ENCODE data around the gene PWWP2B. TPM values are rescaled to one million over a fixed set of nuclear protein-coding genes. Genes with fewer than 3 reads are reported as not detected.

Gene PWWP2B
- total RNA-seq, 2 donors from 2014 or later = 7.7 to 8.1 TPM

GRCh38 chr10:132439025-132439388 lies 42.0 kb downstream of the PWWP2B start:
- Histone ChIP-seq H3K36me3 (no peaks in the 10 kb centered on the region), H3K4me3 (no peak overlapping the region), H3K4me1 (peaks cover 0 to 3% of the 10 kb centered on the region in 2 donors), H3K27me3 (no peaks in the 10 kb centered on the region), H3K27ac (peak overlapping the region in 1 of 2 donors; percentile 10), H3K9me3 (no peaks in the 10 kb centered on the region)
- DNase-seq (ENCODE audit: low spot score) = no peak
- no peak for TF ChIP-seq CTCF (IDR thresholded peaks at IDR 0.05)

GRCh38 chr10:132439424-132440163 lies 42.6 kb downstream of the PWWP2B start:
- Histone ChIP-seq H3K4me3 (no peak overlapping the region), H3K36me3 (no peaks in the 10 kb centered on the region), H3K9me3 (no peaks in the 10 kb centered on the region), H3K4me1 (peaks cover 0 to 3% of the 10 kb centered on the region in 2 donors), H3K27ac (no peak overlapping the region), H3K27me3 (no peaks in the 10 kb centered on the region)
- DNase-seq (ENCODE audit: low spot score) = no peak
- no peak for TF ChIP-seq CTCF (IDR thresholded peaks at IDR 0.05)

DNA sequence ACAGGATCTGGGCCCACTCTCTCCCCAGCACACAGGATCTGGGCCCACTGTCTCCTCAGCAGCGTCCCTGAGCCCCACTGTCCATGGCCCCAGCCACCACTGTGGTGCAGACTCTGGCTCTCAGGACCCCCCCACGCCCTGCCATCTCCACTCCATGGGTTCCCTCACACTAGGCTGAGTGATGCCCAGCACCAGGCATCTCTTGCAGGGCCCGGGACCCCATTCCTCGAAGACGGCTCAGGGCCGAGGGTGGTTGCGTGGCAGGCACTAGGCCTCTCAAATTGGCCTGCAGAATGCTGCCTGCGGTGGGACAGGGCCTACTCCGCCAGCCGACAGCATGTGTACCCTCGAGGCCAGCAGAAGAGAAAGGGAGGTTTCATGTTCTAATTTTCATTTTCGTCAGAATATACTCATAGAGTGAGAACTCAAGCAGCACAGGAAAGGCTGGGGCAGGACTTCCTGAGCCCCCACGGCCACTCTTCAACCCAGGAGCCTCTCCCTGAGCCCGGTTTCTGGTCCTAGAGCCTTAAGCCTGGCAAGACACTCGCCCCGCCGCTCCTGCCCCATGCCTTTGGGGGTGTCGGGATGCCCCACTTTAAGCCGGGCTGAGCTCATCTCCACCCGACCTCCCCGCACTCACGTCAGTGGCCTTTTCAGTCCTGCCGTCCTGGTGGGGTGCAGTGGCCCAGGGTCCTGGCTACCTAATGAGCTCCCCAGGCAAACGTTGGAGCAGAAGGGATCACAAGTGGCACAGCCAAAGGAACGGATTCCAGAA lies 44.0 kb downstream of the PWWP2B start:
- DNase-seq (ENCODE audit: low spot score) = no peak

DNA sequence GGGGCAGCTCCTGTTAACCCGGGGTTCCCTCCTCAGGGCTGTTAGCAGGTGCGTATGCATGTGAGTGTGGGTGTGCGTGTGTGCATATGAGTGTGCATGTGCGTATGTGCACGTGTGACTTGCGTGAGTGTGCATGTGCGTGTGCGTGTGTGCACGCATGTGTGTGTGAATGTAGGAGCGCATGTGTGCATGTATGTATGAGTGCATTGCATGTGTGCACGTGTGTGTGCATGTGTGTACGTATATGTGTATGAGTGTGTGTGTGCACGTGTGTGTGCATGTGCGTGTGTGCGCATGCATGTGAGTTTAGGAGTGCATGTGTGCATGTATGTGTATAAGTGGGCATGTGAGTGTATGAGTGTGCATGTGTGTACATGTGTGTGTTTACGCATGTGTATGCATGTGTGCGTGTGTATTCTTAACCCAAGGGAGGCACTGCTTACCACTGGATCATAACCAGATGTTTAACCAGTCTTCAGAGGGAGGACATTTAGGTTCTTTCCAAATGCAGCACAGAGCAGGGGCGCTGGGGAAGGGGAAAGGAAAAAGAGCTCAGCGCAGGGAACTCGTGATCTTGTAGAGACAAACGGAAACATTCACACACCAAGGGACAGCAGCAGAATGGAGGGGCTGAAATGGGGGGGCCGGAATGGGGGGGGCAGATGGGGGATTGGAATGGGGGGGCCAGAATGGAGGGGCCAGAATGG lies 45.0 kb downstream of the PWWP2B start:
- no peak for TF ChIP-seq CTCF (IDR thresholded peaks at IDR 0.05)

More for the DNA sequence above, 44.0 kb downstream of the PWWP2B start:
- peaks cover 0 to 3% of the 10 kb centered on the region in 2 donors for H3K4me1 ChIP-seq
- no peak overlapping the region for H3K27ac ChIP-seq
- no peaks in the 10 kb centered on the region for H3K9me3 ChIP-seq
- H3K27me3 ChIP-seq = no peaks in the 10 kb centered on the region
- H3K4me3 ChIP-seq = no peak overlapping the region
- no peak for TF ChIP-seq CTCF (IDR thresholded peaks at IDR 0.05)
- H3K36me3 ChIP-seq = no peaks in the 10 kb centered on the region

GRCh38 chr10:132442636-132443035 lies 45.6 kb downstream of the PWWP2B start:
- Histone ChIP-seq H3K4me1 (peaks cover 0 to 14% of the 10 kb centered on the region in 2 donors), H3K27ac (no peak overlapping the region), H3K4me3 (no peak overlapping the region), H3K9me3 (no peaks in the 10 kb centered on the region), H3K27me3 (no peaks in the 10 kb centered on the region), H3K36me3 (no peaks in the 10 kb centered on the region)
- DNase-seq (ENCODE audit: low spot score) = no peak
- no peak for TF ChIP-seq CTCF (IDR thresholded peaks at IDR 0.05)

More for the DNA sequence above, 45.0 kb downstream of the PWWP2B start:
- no peaks in the 10 kb centered on the region for H3K27me3 ChIP-seq
- H3K4me3 ChIP-seq = no peak overlapping the region
- H3K36me3 ChIP-seq = no peaks in the 10 kb centered on the region
- no peak for DNase-seq (ENCODE audit: low spot score)
- peaks cover 0 to 9% of the 10 kb centered on the region in 2 donors for H3K4me1 ChIP-seq
- H3K9me3 ChIP-seq = no peaks in the 10 kb centered on the region
- no peak overlapping the region for H3K27ac ChIP-seq

Data from right atrium auricular region (tissue), 2 donors.